Muscle of arm (tissue), 12 donors: ENCODE data around the gene RPL35. TPM values are rescaled to one million over a fixed set of nuclear protein-coding genes. Genes with fewer than 3 reads are reported as not detected.

ENCODE experiments used
- polyA plus RNA-seq, 12 donors: library from polyadenylated mRNA; unstranded; fragments of 120-200 nt; gene quantifications; one replicate each; pipeline ENCODE4 v1.2.1, GENCODE V29; 2013; ENCODE audit not compliant: insufficient read length in 12 of 12

The RPL35 gene
- polyA plus RNA-seq, 12 donors: 1,368 to 2,116 (median 1,662) TPM; not detected in 1

Other genes starting within 250 kb of the RPL35 start
- gene NR6A1, start 90.6 kb downstream of the RPL35 start, polyA plus RNA-seq: 1 to 10 TPM in 6 of 12 donors, under 1 TPM in 5, not detected in 1; 0.62 to 2.4 (median 1.1) TPM
- 100 to 1,000 TPM; 100 to 283 (median 150) TPM for gene OLFML2A, start 84.8 kb downstream of the RPL35 start, polyA plus RNA-seq
- gene WDR38, start 8.5 kb downstream of the RPL35 start, polyA plus RNA-seq: under 1 TPM in 6 of 12 donors, not detected in 6; 0.12 to 0.34 (median 0.26) TPM
- 10 to 100 TPM in 11 of 12 donors, not detected in 1; 17.1 to 32.9 (median 29.7) TPM for gene ARPC5L, start 173 bp upstream of the RPL35 start, polyA plus RNA-seq
- gene GOLGA1, start 79.1 kb upstream of the RPL35 start, polyA plus RNA-seq: 10 to 100 TPM in 11 of 12 donors, not detected in 1; 10.1 to 21.2 (median 13.3) TPM